Stimulated activated CD4-positive, alpha-beta T cell treated with anti-CD3 and anti-CD28 coated beads, Interleukin-12 subunit alpha, Interleukin-12 subunit beta, amount 100 ng/mL, for 24 hours (primary cell): ENCODE measurements around the gene MRPL49.
A peak's percentile ranks its signal among the peaks of the same experiment; 100 is the strongest.

Source experiments
- DNase-seq, 2 experiments: peaks; one replicate each; pipeline ENCODE4 v3.0.0-alpha.2; 2020; ENCODE audit warnings: low read depth in 2 of 2

MRPL49 gene

DNA sequence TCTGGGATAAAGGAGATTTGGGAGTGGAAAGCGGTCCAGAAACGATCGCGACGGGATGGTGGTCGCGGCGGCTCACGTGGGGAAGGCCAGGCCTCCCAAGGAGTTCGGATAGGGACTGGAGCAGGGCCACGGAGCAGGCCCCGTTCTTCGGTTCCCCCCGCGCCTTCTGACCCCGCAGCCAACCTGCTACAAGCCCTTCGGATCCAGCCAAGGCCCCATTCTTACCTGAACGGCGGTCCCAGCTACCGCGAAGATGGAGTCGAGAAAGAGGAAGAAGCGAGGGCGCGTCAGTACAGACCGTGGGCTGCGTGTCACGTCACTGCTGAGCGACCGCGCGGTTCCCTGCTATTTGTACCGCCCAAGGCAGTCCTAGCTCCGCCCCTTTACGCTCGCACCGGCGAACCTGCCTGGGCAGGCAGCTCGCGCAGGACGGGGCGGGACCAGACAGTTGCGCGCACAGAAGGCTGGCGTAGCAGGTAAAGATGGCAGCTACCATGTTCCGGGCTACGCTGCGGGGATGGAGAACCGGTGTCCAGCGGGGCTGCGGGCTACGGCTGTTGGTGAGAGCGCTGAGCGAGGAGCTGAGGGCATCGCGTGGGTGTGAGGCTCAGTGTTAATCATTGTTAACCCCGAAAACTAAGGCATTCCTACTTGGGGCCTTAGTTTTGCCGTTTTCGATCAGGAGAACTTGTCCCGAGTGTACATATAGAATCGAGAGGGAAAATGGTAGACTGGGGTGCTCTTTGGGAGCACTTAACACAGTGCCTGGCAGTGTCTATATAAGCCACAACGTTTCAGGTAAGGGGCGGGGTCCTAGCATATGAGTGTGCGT, at the start of gene MRPL49, which contains the start of gene FAU:
TSS of gene MRPL49 (plus strand) at position 457 of the 832 bp plus-strand sequence. CDS start at position 483, 26 bp downstream.
TSS of gene FAU (minus strand) at position 270 of the 832 bp plus-strand sequence. CDS start 321 bp downstream, outside the sequence.
- peak; percentile 96 to 99 for DNase-seq

GRCh38 chr11:65072631-65072966, 49.5 kb upstream of the MRPL49 start:
- DNase-seq = no peak

GRCh38 chr11:65077451-65077850, 44.7 kb upstream of the MRPL49 start:
- DNase-seq = no peak

DNA sequence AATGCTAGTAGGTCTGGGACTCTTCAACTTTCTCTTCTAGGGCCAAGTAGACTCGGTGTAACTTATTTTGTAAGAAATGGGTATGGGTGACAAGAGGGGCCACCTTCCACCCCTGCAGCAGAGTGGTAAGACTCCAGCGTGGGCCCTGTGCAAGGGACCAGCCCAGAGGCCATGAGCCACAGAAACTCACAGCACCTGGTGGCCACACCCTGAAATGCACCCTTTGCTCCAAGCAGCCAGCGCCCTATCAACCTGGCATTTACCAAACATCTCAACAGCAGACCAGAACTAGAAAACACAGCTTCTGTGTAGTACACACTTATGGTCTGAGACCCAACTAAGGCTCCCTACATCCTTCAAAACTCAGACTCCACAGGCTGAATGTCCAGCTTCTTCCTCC, 44.0 kb upstream of the MRPL49 start:
- DNase-seq = peak; percentile 24 to 57

DNA sequence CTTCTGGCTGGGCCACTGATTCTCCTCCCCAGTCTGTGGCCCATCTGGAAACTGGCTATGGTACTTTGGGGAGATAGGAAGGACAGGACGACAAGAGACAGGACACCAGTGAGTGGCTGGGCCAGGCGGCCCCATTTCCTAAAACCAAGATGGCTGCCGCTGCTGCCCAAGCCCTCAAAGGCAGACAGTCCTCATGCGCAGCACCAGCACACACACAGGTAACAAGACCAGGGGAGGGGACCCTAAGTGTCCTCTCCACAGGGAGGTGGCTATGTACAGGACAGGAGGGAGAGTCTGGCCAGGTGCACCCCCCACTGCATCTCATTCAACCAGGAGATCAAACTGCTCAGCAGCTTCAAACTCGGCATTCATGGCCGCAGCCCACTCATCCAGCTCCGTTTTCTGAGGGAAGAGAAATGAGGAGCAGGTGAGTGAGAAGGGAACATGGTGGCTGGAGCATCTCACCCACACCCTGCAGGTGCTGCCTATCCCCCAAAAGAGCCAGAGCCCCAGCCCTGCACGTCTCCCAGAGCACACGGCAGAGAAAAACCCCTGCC, 43.3 kb upstream of the MRPL49 start:
- DNase-seq = no peak

DNA sequence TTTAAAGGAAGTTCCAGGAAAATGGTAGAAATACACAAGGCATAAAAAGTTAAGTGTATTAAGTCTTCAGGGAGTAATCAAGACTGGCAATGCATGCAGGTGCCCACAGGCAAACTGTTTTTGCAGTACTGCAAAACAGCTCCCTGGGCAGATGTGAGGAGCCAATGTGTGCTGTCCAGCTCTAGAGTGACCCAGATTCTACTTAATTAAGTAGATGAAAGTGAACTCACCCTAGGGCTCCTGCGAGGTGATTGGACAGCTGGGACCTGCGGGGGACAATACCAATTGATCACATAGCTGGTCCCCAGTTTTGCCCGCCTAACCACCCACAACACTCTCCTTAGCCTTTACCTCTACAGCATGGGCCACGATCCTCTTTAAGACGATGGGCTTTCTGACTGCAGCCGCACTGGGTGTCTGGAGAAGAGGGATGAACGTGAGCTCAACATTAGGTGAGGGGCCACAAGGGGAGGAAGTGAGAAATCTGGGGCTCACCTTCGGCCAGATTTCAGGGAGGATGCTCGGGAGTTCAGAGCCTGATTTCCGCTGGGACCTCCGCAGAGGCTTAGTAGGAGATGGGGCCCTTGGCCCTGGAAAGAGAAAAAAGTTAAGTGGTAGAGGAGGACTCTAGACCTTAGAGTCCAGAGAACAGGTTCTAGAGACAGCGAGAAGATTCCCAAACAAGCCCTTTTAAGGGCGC, 38.8 kb upstream of the MRPL49 start:
- DNase-seq = no peak

- DNase-seq = peak; percentile 92 to 93
These were observed 38.1 kb upstream of the MRPL49 start, which contains the start of the genes CDCA5 and ZFPL1 for GRCh38 chr11:65083834-65084597. TSS of gene CDCA5 (minus strand) at chr11:65084040. CDS start at chr11:65083978, 62 bp downstream. TSS of gene ZFPL1 (plus strand) at chr11:65084222. CDS start at chr11:65084699, 477 bp downstream.

DNA sequence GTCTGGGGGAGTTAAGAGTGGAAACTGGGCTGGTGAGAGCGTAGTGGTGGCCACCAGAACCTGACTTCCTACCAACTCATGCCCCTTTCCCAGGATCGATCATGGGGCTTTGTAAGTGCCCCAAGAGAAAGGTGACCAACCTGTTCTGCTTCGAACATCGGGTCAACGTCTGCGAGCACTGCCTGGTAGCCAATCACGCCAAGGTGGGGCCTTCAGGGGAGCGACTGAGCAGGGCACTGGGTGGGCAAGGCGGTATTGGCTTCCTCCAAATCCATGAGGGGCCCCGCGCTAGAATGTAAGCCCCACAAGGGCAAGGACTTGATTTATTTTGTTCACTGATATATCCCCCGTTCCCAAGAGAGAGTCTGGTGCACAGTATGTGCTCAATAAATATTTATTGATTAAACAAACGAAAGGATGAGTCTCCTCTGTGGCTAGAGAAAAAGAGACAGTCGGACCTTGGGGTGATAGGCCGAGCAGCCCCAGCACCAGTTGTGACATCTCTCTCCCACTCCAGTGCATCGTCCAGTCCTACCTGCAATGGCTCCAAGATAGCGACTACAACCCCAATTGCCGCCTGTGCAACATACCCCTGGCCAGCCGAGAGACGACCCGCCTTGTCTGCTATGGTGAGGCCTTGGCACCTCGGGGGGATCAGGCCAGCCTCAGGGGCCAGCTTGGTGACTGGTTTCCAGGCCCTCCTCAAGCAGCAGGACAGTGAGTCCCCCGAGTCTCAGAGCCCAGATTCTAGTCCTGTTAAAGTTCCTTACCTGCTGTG, 37.3 kb upstream of the MRPL49 start:
- DNase-seq = no peak

DNA sequence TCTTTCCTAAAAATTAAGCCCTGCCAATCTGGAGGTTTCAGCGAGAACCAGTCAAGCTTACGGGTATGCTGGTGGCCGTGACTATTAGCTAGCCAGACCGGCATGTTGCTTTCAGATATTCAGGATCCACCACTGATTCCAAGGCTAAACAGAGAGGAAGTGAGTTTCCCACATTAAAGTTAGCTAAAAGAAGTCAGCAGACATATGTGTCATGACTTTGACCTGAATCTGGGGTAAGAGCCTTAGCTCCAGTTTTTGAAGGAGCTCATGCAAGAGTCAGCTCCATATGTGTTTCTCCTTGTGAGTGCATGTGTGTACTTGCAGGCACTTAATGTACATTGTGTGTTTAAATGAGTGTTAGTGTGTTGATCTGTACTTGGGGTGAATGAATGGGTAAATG, 36.7 kb upstream of the MRPL49 start:
- DNase-seq = no peak

DNA sequence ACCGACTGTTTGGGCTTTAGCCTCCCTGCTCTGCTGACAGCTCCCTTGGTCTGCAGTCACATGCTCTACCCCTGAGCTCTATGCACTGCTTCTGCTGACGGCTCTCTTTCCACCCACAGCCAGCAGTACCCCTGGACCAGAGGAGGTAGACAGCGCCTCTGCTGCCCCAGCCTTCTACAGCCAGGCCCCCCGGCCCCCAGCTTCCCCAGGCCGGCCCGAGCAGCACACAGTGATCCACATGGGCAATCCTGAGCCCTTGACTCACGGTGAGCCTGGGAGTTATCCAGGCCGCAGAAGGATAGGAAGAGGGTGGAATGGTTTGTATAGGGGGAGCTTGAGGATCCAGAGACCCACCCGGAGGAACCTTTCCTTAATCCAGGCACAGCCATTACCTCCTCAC, 35.3 kb upstream of the MRPL49 start:
- no peak for DNase-seq

- no peak for DNase-seq
These were observed 34.9 kb upstream of the MRPL49 start for GRCh38 chr11:65087216-65087615.

- DNase-seq = no peak
These were observed 34.3 kb upstream of the MRPL49 start for GRCh38 chr11:65087827-65088226.

GRCh38 chr11:65089621-65090020, 32.5 kb upstream of the MRPL49 start:
- no peak for DNase-seq

- no peak for DNase-seq
These were observed 31.5 kb upstream of the MRPL49 start for GRCh38 chr11:65090628-65091027.

GRCh38 chr11:65095427-65095826, 26.7 kb upstream of the MRPL49 start:
- no peak for DNase-seq

- peak; percentile 71 to 80 for DNase-seq
These were observed 25.9 kb upstream of the MRPL49 start, which contains the start of gene VPS51 for GRCh38 chr11:65095974-65096806. TSS of gene VPS51 (plus strand) at chr11:65096214. CDS start at chr11:65096251, 37 bp downstream.

DNA sequence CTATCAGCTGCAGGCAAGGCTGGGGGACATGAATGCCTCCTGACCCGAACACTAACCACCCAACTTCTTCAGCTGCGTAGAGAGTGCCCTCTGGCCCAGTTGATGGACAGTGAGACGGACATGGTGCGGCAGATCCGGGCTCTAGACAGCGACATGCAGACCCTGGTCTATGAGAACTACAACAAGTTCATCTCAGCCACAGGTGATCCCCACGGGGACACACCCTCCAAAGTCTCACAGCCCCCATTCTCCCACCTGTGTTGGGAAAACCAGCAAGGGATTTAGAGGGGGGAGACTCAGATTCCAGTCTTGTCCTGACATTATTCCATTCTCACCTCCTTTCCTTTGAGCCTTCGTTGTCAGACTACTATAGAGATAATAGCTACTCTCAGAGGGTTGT, 25.2 kb upstream of the MRPL49 start:
- DNase-seq = no peak

DNA sequence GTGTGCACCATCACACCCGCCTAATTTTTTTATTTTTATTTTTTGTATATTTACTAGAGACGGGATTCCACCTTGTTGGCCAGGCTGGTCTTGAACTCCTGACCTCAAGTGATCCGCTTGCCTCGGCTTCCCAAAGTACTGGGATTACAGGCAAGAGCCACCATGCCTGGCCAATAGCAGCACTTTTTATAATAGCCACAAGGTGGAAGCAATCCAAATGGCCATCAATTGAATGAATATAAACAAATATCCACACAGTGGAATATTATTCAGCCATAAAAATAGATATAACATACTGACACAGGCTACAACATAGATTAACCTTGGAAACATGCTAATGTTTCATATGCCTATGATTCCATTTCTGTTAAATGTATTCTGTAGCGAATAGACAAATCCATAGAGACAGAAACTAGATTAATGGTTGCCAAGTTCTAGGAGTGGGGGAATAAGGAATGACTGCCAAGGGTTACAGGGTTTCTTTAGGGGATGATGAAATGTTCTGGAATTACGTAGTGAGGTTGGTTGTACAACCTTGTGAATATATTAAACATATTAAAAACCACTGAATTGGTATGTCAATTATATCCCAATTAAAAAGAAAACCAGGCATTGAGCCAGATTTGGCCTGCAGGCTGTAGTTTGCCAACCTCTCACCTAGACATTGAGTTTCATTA, 21.3 kb upstream of the MRPL49 start:
- DNase-seq = no peak
